Measurements from ENCODE around the gene YBX2. TPM values are rescaled to one million over a fixed set of nuclear protein-coding genes. Genes with fewer than 3 reads are reported as not detected.

The YBX2 gene
- total and polyA plus RNA-seq, 2 donors (not counting 3 experiments of a cell fraction or from before 2014, with no cell fraction given) = 0.15 to 0.31 TPM

DNA sequence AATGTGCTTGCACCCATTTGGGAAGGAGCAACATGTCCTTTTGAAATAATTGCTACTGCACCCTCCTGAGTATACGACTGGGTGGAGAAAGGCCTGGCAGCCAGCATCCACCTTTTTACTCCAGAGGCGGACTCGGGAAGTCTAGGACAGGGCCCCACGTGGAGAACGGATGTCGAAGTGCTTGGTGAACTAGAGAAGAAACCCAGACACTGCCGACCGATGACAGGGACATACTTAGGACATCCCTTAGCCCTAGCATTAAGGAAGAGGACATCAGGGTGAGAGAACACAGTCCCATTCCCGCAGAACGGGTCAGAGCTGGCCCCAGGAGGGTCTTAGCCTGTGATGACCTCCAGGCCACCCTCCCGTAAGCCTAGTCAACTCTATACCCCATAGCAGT is 3.8 kb downstream of the YBX2 start:
- Histone ChIP-seq H3K79me2 (ENCODE audit: control insufficient read depth, insufficient read depth, low read length) (no peaks in the 10 kb centered on the region), H3K4me1 (ENCODE audit: control insufficient read depth, extremely low read depth, insufficient read depth, low read length) (peaks cover 3% of the 10 kb centered on the region), H3K36me3 (ENCODE audit: control insufficient read depth in 2 of 2, extremely low read depth in 1 of 2, insufficient read depth in 2 of 2, low read length in 2 of 2) (no peaks in the 10 kb centered on the region), H2AFZ (ENCODE audit: low read depth, low read length) (no peak overlapping the region), H3K9me1 (replicated peaks; ENCODE audit: control insufficient read depth, extremely low read depth, insufficient read depth, low read length) (no peaks in the 10 kb centered on the region), H3K4me2 (ENCODE audit: insufficient read depth, low read length) (no peak overlapping the region), H3K9ac (replicated peaks; ENCODE audit: extremely low read depth, insufficient read depth, low read length) (no peak overlapping the region), H3K27ac (ENCODE audit: insufficient read depth, low read depth, low read length) (no peak overlapping the region), H4K20me1 (replicated peaks; ENCODE audit: control insufficient read depth, extremely low read depth, insufficient read depth, low read length) (no peaks in the 10 kb centered on the region), H3K27me3 (ENCODE audit: control insufficient read depth in 2 of 2, insufficient read depth in 2 of 2, low read length in 2 of 2) (peaks cover 20 to 40% of the 10 kb centered on the region in 2 experiments), H3K4me3 (replicated peaks in 1 of 3; ENCODE audit: insufficient read depth in 1 of 3, low read depth in 1 of 3, low read length in 3 of 3) (no peak overlapping the region), H3K9me3 (replicated peaks; ENCODE audit: control insufficient read depth, insufficient read depth, low read length) (no peaks in the 10 kb centered on the region)
- POLR2A ChIA-PET = no interaction called here
- BruUV-seq (replicated peaks) = no TSS peak
- intact Hi-C loops (cut with micrococcal nuclease) (no loop called here), dilution Hi-C loops (cut with MboI; ENCODE audit: extremely low pct_ligation_motif_present, low sequenced_read_pairs) (no loop called here)
- no peak for DNase-seq (ENCODE audit: low read depth, low spot score)
- TF ChIP-seq MYC (IDR thresholded peaks at IDR 0.05; ENCODE audit: low read depth, low read length) = no peak
- no peak for TF ChIP-seq JUN (IDR thresholded peaks at IDR 0.05; ENCODE audit: borderline replicate concordance, insufficient read depth, insufficient read length, low read depth)
- TF ChIP-seq EZH2 (IDR thresholded peaks at IDR 0.05; ENCODE audit: borderline replicate concordance, low read depth, low read length, severe bottlenecking) = no peak
- no peak for TF ChIP-seq POLR2A (IDR thresholded peaks at IDR 0.05; ENCODE audit: low read depth, low read length)
- TF ChIP-seq FOS (IDR thresholded peaks at IDR 0.05; ENCODE audit: borderline replicate concordance, insufficient read depth, low read length) = no peak
- TF ChIP-seq GATA2 (IDR thresholded peaks at IDR 0.05; ENCODE audit: insufficient read depth, insufficient read length, low read depth, low read length) = no peak
- TF ChIP-seq, protein P1, sequence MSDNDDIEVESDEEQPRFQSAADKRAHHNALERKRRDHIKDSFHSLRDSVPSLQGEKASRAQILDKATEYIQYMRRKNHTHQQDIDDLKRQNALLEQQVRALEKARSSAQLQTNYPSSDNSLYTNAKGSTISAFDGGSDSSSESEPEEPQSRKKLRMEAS (IDR thresholded peaks at IDR 0.05; ENCODE audit: insufficient read depth, insufficient read length) = no peak
- TF ChIP-seq, protein P2, sequence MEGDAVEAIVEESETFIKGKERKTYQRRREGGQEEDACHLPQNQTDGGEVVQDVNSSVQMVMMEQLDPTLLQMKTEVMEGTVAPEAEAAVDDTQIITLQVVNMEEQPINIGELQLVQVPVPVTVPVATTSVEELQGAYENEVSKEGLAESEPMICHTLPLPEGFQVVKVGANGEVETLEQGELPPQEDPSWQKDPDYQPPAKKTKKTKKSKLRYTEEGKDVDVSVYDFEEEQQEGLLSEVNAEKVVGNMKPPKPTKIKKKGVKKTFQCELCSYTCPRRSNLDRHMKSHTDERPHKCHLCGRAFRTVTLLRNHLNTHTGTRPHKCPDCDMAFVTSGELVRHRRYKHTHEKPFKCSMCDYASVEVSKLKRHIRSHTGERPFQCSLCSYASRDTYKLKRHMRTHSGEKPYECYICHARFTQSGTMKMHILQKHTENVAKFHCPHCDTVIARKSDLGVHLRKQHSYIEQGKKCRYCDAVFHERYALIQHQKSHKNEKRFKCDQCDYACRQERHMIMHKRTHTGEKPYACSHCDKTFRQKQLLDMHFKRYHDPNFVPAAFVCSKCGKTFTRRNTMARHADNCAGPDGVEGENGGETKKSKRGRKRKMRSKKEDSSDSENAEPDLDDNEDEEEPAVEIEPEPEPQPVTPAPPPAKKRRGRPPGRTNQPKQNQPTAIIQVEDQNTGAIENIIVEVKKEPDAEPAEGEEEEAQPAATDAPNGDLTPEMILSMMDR (IDR thresholded peaks at IDR 0.05; ENCODE audit: extremely low read depth in 1 of 2, insufficient read depth in 1 of 2, low read depth in 1 of 2, low read length in 2 of 2) = no peak
- FAIRE-seq = no peak
- CTCF ChIA-PET = interaction anchor here (1.6 kb wide), 2 partner anchors 10 to 245 kb away, joined by 5 to 9 read pairs; partner anchors contain the start of gene SLC2A4

Measured in endothelial cell of umbilical vein (primary cell).